Naive thymus-derived CD8-positive, alpha-beta T cell (primary cell): ENCODE data around the gene NEGR1. TPM values are rescaled to one million over a fixed set of nuclear protein-coding genes. Genes with fewer than 3 reads are reported as not detected.
"Not testable (repeated sequence)": the region's sequence is repeated elsewhere in the genome, so short reads cannot be mapped to it uniquely, and the experiment has no call there.

Experiments used
- ATAC-seq, 2 donors: fragments of 150-1000 bp; cut with Tn5 transposase in 1 of 2; sonication (Bioruptor Pico), chemical (Tn5 transposase) in 1 of 2; 1 replicate in 1 of 2; 2 replicates in 1 of 2; pipeline ENCODE4 v1.10.0; 2021; ENCODE audit warnings: mild to moderate bottlenecking in 2 of 2, moderate library complexity in 2 of 2
- POLR2A ChIA-PET: fragments of 350-600 bp; sonication (Branson Sonifier 250); formaldehyde crosslinking; loops from one replicate; lab custom pipeline; 2021; ENCODE audit warnings: antibody characterized with exemption; lab: Charles Lee
- DNase-seq, 10 donors: peaks; one replicate each; pipeline versions ENCODE4 v3.0.0 to v3.0.0-alpha.2; 2020 to 2022
- H3K27ac Mint-ChIP-seq, 10 donors: one replicate each; pipeline ENCODE4 v1.8.0; 2020 to 2022; ENCODE audit warnings: mild to moderate bottlenecking in 10 of 10, mixed read lengths in 10 of 10, moderate library complexity in 4 of 10, inconsistent platforms in 1 of 10
- H3K27me3 Mint-ChIP-seq, 5 donors: one replicate each; pipeline ENCODE4 v1.8.0; 2021 to 2022; ENCODE audit warnings: mixed read lengths in 5 of 5
- H3K36me3 Mint-ChIP-seq, 3 donors: one replicate each; pipeline ENCODE4 v1.8.0; 2020 to 2022; ENCODE audit warnings: mixed read lengths in 3 of 3, mild to moderate bottlenecking in 2 of 3, inconsistent platforms in 1 of 3
- H3K4me1 Mint-ChIP-seq, 4 donors: one replicate each; pipeline ENCODE4 v1.8.0; 2021 to 2022; ENCODE audit warnings: mixed read lengths in 4 of 4
- H3K4me3 Mint-ChIP-seq, 10 donors: one replicate each; pipeline ENCODE4 v1.8.0; 2020 to 2022; ENCODE audit warnings: mild to moderate bottlenecking in 10 of 10, mixed read lengths in 10 of 10, moderate library complexity in 6 of 10, inconsistent platforms in 1 of 10
- H3K9me3 Mint-ChIP-seq, 9 donors: one replicate each; pipeline ENCODE4 v1.8.0; 2020 to 2022; ENCODE audit warnings: mixed read lengths in 9 of 9, mild to moderate bottlenecking in 3 of 9, inconsistent platforms in 1 of 9, moderate library complexity in 1 of 9
- polyA plus RNA-seq, 3 donors: library from polyadenylated mRNA; unstranded; fragments of 300-500 nt; fragmentation: Illumina TruSeq; gene quantifications; one replicate each; pipeline ENCODE4 v1.2.3, GENCODE V29; 2021
- total RNA-seq, 8 experiments: library from RNA in 2 of 8; stranded (reverse) in 2 of 8; gene quantifications; one replicate each; pipeline ENCODE4 v1.2.3 and lab custom pipeline; 2021 to 2026

Gene NEGR1
- total and polyA plus RNA-seq, 5 experiments from 2014 or later, result not detected

DNA sequence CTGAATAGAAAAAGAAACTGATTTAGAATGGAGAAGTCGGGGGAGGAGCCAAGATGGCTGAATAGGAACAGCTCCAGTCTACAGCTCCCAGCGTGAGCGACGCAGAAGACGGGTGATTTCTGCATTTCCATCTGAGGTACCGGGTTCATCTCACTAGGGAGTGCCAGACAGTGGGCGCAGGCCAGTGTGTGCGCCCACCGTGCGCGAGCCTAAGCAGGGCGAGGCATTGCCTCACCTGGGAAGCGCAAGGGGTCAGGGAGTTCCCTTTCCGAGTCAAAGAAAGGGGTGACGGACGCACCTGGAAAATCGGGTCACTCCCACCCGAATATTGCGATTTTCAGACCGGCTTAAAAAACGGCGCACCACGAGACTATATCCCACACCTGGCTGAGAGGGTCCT, 394.2 kb downstream of the NEGR1 start:
- POLR2A ChIA-PET, H3K4me1 Mint-ChIP-seq, H3K27ac Mint-ChIP-seq, ATAC-seq, H3K4me3 Mint-ChIP-seq, H3K9me3 Mint-ChIP-seq, DNase-seq, H3K27me3 Mint-ChIP-seq, H3K36me3 Mint-ChIP-seq: not testable (repeated sequence)

DNA sequence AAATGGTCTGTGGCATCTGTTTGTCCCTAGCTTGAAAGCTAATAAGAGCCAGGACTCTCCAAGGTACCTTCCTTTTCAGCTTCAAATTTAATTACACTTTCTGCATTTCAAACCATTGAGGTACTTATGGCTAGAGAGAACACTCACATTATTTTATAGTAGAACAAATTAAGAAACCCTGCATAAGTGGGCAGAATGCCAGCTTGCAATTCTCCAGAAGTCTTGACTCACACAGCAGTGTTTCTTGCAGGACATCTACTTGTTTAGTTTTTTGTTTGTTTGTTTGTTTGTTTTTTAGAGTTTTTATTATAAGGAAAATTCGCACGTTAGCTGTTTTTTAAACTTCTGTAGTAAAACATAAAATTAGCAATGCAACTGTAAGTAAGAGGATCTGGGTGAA, 397.2 kb downstream of the NEGR1 start:
- DNase-seq (no peak), ATAC-seq (no peak)
- peaks cover 0 to 1% (median 0%) of the 10 kb centered on the region in 9 donors for H3K9me3 Mint-ChIP-seq
- H3K4me1 Mint-ChIP-seq, result peaks cover 0 to 10% (median 0%) of the 10 kb centered on the region in 4 donors
- no peaks in the 10 kb centered on the region for H3K27me3 Mint-ChIP-seq
- POLR2A ChIA-PET, result no interaction called here
- no peak overlapping the region for H3K27ac Mint-ChIP-seq
- H3K4me3 Mint-ChIP-seq, result no peak overlapping the region
- H3K36me3 Mint-ChIP-seq, result no peaks in the 10 kb centered on the region

DNA sequence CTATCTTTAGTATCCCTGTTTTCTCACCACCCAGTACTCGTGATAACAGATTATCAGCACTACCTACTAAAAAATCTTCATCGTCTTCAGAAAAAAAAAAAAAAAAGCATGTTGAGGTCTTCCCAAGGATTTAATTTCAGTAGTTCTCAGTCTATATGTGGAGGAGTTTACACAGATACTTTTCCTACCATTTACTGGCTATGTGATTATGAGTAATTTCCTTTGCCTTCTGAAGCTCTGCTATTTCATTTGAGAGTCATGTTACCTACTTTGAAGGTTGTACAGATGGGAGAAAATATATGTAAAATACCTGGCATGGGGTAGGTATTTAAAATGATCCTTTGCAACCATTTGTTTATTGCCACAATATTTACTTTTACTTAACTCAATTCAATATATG, 399.7 kb downstream of the NEGR1 start:
- Mint-ChIP-seq H3K9me3 (peaks cover 0 to 1% (median 0%) of the 10 kb centered on the region in 9 donors), H3K36me3 (no peaks in the 10 kb centered on the region), H3K4me3 (no peak overlapping the region), H3K27me3 (no peaks in the 10 kb centered on the region), H3K4me1 (peaks cover 0 to 10% (median 0%) of the 10 kb centered on the region in 4 donors), H3K27ac (no peak overlapping the region)
- ATAC-seq (no peak), DNase-seq (no peak)
- POLR2A ChIA-PET, result no interaction called here

DNA sequence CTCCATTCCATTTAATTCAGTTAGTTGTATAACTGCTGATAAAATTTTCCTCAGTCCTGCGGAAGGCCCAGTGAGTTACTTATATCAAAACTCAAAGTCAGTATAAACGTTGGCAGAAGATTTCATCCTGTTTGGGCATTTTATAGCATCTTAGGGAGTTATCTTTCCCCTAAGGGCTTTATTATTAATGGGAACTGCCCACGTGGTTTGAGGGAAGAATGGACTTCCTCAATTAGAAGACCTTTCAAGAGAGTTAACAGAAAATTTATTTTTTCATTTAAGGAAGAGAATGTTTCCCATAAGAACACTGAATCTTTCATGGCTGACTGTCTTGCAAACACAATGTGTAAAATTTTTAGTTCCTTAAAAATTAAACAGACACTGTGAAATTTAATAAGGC, 400.1 kb downstream of the NEGR1 start:
- Mint-ChIP-seq H3K27me3 (no peaks in the 10 kb centered on the region), H3K4me3 (no peak overlapping the region), H3K36me3 (no peaks in the 10 kb centered on the region), H3K27ac (no peak overlapping the region), H3K9me3 (peaks cover 0 to 1% (median 0%) of the 10 kb centered on the region in 9 donors), H3K4me1 (peaks cover 0 to 10% (median 0%) of the 10 kb centered on the region in 4 donors)
- ATAC-seq, result no peak
- DNase-seq, result no peak
- POLR2A ChIA-PET, result no interaction called here

DNA sequence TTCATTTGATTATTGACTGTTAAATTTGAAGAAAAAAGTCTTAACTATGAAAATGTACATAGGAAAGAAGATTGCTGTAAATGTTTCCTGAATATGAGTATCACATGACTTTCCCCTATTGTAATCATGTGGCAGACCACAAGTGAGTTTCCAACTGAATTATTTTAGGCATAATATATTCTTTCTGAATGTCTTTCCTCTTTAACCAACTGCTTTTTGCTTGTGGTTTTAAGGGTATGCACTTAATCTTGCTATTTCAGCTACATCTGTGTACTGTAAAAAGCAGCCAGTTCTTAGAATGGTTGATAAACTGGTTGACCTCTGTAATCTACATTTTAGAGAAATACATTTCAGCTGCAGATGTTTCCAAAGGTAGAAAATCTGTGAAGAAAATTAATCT, 400.7 kb downstream of the NEGR1 start:
- Mint-ChIP-seq H3K9me3 (peaks cover 0 to 7% (median 0%) of the 10 kb centered on the region in 9 donors), H3K36me3 (no peaks in the 10 kb centered on the region), H3K27ac (no peak overlapping the region), H3K4me1 (peaks cover 0 to 10% (median 0%) of the 10 kb centered on the region in 4 donors), H3K4me3 (no peak overlapping the region), H3K27me3 (peaks cover 0 to 4% (median 0%) of the 10 kb centered on the region in 5 donors)
- DNase-seq, result no peak
- no peak for ATAC-seq
- POLR2A ChIA-PET, result no interaction called here

- Mint-ChIP-seq H3K9me3 (peaks cover 0 to 4% (median 0%) of the 10 kb centered on the region in 9 donors), H3K27me3 (no peaks in the 10 kb centered on the region), H3K27ac (no peak overlapping the region), H3K36me3 (no peaks in the 10 kb centered on the region), H3K4me1 (no peaks in the 10 kb centered on the region), H3K4me3 (no peak overlapping the region)
- ATAC-seq (no peak), DNase-seq (no peak)
- POLR2A ChIA-PET, result no interaction called here
Observed at GRCh38 chr1:71869326-71869725, 413.0 kb downstream of the NEGR1 start.

DNA sequence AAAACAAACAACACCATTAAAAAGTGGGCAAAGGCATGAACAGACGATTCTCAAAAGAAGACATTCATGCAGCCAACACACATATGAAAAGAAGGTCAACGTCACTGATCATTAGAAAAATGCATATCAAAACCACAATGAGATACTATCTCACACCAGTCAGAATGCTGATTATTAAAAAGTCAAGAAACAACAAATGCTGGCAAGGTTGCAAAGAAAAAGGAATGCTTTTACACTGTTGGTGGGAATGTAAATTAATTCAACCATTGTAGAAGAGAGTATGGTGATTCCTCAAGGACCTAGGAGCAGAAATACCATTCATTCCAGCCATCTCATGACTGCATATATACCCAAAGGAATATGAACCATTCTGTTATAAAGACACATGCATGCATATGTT, 419.6 kb downstream of the NEGR1 start:
- ATAC-seq, result no peak
- H3K4me3 Mint-ChIP-seq, result no peak overlapping the region
- peaks cover 0 to 3% (median 0%) of the 10 kb centered on the region in 5 donors for H3K27me3 Mint-ChIP-seq
- DNase-seq, result no peak
- peaks cover 0 to 8% (median 0%) of the 10 kb centered on the region in 9 donors for H3K9me3 Mint-ChIP-seq
- H3K27ac Mint-ChIP-seq, result no peak overlapping the region
- POLR2A ChIA-PET, result no interaction called here
- no peaks in the 10 kb centered on the region for H3K36me3 Mint-ChIP-seq
- H3K4me1 Mint-ChIP-seq, result no peaks in the 10 kb centered on the region

DNA sequence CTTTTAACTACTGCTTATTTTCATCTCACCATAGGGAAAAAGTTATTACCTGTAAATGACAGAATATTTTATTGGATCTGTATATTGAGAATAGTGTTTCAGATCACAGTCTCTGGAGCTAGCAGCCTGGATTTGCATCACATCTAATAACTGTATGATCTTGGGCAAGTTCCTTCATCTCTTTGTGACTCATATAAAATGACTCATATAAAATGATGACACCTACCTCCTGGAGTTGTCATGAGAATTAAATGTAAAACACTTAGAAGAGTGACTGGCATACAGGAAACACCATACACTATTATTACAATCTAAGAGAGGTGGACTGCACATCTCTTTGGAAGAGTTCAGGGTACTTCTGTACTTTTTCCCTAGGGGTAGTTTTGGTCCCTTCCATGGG, 421.3 kb downstream of the NEGR1 start:
- ATAC-seq, result no peak
- POLR2A ChIA-PET, result no interaction called here
- no peaks in the 10 kb centered on the region for H3K36me3 Mint-ChIP-seq
- no peak for DNase-seq
- H3K27me3 Mint-ChIP-seq, result peaks cover 0 to 3% (median 0%) of the 10 kb centered on the region in 5 donors
- no peak overlapping the region for H3K4me3 Mint-ChIP-seq
- no peak overlapping the region for H3K27ac Mint-ChIP-seq
- peaks cover 0 to 8% (median 0%) of the 10 kb centered on the region in 9 donors for H3K9me3 Mint-ChIP-seq
- no peaks in the 10 kb centered on the region for H3K4me1 Mint-ChIP-seq

GRCh38 chr1:71859806-71860205, 422.5 kb downstream of the NEGR1 start:
- Mint-ChIP-seq H3K9me3 (peaks cover 0 to 8% (median 0%) of the 10 kb centered on the region in 9 donors), H3K27ac (no peak overlapping the region), H3K36me3 (no peaks in the 10 kb centered on the region), H3K4me1 (no peaks in the 10 kb centered on the region), H3K27me3 (peaks cover 0 to 3% (median 0%) of the 10 kb centered on the region in 5 donors), H3K4me3 (no peak overlapping the region)
- ATAC-seq (no peak), DNase-seq (no peak)
- POLR2A ChIA-PET, result no interaction called here

- no peak for DNase-seq
- H3K27ac Mint-ChIP-seq, result no peak overlapping the region
- H3K4me3 Mint-ChIP-seq, result no peak overlapping the region
- H3K36me3 Mint-ChIP-seq, result no peaks in the 10 kb centered on the region
- POLR2A ChIA-PET, result no interaction called here
- H3K27me3 Mint-ChIP-seq, result peaks cover 0 to 3% (median 0%) of the 10 kb centered on the region in 5 donors
- peaks cover 0 to 3% (median 0%) of the 10 kb centered on the region in 9 donors for H3K9me3 Mint-ChIP-seq
- no peak for ATAC-seq
- no peaks in the 10 kb centered on the region for H3K4me1 Mint-ChIP-seq
Observed at GRCh38 chr1:71857862-71858261, 424.5 kb downstream of the NEGR1 start.

GRCh38 chr1:71853360-71853759, 429.0 kb downstream of the NEGR1 start:
- ATAC-seq, result no peak
- H3K27ac Mint-ChIP-seq, result no peak overlapping the region

DNA sequence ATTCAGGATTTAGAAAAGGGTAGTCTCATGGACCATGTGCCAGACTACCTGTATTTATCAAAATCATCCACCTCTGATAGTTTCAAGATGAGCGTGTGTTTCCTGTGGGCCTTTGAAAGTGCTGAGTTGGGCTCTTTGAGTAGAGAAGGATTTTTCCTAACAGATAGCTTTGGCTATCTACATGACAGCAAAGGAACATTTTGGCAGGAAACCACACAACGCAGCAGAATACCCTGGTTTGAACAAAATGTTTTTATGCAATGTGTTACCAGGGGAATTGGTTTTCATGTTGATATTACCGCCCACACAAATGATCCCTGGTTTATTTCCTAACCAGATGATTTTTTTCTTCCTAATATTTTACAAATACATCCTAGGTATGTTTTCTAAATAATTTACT, 431.4 kb downstream of the NEGR1 start:
- H3K4me1 Mint-ChIP-seq, result no peaks in the 10 kb centered on the region
- POLR2A ChIA-PET, result no interaction called here
- peaks cover 0 to 3% (median 0%) of the 10 kb centered on the region in 9 donors for H3K9me3 Mint-ChIP-seq
- DNase-seq, result no peak
- H3K27ac Mint-ChIP-seq, result no peak overlapping the region
- ATAC-seq, result no peak
- no peak overlapping the region for H3K4me3 Mint-ChIP-seq
- H3K27me3 Mint-ChIP-seq, result no peaks in the 10 kb centered on the region
- H3K36me3 Mint-ChIP-seq, result no peaks in the 10 kb centered on the region

More at GRCh38 chr1:71853360-71853759, 429.0 kb downstream of the NEGR1 start:
- Mint-ChIP-seq H3K4me3 (no peak overlapping the region), H3K4me1 (no peaks in the 10 kb centered on the region), H3K9me3 (peaks cover 0 to 3% (median 0%) of the 10 kb centered on the region in 9 donors), H3K27me3 (peaks cover 0 to 3% (median 0%) of the 10 kb centered on the region in 5 donors), H3K36me3 (no peaks in the 10 kb centered on the region)
- POLR2A ChIA-PET, result no interaction called here
- DNase-seq, result no peak

DNA sequence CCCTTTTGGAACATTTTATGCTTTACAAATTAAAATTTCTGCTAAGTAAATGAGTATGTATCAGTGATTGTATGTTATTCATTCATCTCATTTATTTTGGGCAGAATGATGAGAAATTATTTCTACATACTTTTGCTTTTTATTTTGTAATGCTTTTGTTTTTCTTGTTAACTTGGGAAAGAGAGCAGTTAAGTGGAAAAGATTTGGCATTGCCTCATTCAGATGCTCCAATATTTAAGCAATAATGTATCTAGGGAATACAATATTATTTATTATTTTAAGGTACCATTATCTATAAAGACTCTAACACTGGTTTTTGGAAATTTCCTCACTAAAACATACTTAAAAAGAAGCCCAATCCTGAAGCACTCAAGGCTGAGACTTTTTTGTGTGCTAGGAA, 431.8 kb downstream of the NEGR1 start:
- ATAC-seq (no peak), DNase-seq (no peak)
- Mint-ChIP-seq H3K9me3 (peaks cover 0 to 3% (median 0%) of the 10 kb centered on the region in 9 donors), H3K27me3 (no peaks in the 10 kb centered on the region), H3K4me1 (no peaks in the 10 kb centered on the region), H3K27ac (no peak overlapping the region), H3K36me3 (no peaks in the 10 kb centered on the region), H3K4me3 (no peak overlapping the region)
- POLR2A ChIA-PET, result no interaction called here

DNA sequence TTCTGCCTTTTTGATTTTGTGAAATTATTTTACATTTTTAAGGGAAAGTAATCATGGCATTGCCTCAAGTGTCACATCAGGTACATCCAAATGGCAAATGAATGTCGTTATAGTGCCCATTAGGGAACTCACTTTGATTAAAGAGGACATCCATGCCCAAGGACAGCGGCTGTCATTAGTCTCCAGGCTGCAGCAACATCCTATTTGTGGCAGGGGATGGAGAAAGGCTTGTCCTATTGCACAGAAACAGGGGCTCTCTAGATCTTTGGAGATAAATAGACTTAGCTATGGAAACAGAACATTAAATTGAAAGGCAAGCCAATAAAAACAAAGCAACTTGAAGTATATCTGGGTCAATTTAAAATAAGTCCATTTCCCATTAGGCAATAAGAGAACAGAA, 439.3 kb downstream of the NEGR1 start:
- no peak overlapping the region for H3K27ac Mint-ChIP-seq
- H3K4me3 Mint-ChIP-seq, result no peak overlapping the region
- H3K27me3 Mint-ChIP-seq, result no peaks in the 10 kb centered on the region
- H3K9me3 Mint-ChIP-seq, result peaks cover 0 to 2% (median 0%) of the 10 kb centered on the region in 9 donors
- H3K4me1 Mint-ChIP-seq, result no peaks in the 10 kb centered on the region
- DNase-seq (no peak), ATAC-seq (no peak)
- no peaks in the 10 kb centered on the region for H3K36me3 Mint-ChIP-seq
- POLR2A ChIA-PET, result no interaction called here
